GM21825 (cell line): ENCODE data around the gene CEP128.

Experiments used
- ATAC-seq: cut with Tn5 transposase; IDR thresholded peaks from one replicate; pipeline ENCODE4 v1.9.1; 2021; ENCODE audit warnings: mild to moderate bottlenecking, moderate library complexity; ENCODE audit not compliant: unreplicated experiment

The CEP128 gene

GRCh38 chr14:80695869-80696268 is 245.7 kb downstream of the CEP128 start:
- no peak for ATAC-seq

GRCh38 chr14:80692903-80693302 is 248.6 kb downstream of the CEP128 start:
- no peak for ATAC-seq

- ATAC-seq = no peak
Measured at GRCh38 chr14:80681651-80682050, 259.9 kb downstream of the CEP128 start.

- ATAC-seq = no peak
Measured at GRCh38 chr14:80679273-80679672, 262.3 kb downstream of the CEP128 start.

- no peak for ATAC-seq
Measured at GRCh38 chr14:80678436-80678835, 263.1 kb downstream of the CEP128 start.

GRCh38 chr14:80669426-80669825 is 272.1 kb downstream of the CEP128 start:
- no peak for ATAC-seq

- no peak for ATAC-seq
Measured at GRCh38 chr14:80664576-80664975, 277.0 kb downstream of the CEP128 start.

- ATAC-seq = no peak
Measured at GRCh38 chr14:80663541-80663940, 278.0 kb downstream of the CEP128 start.

- no peak for ATAC-seq
Measured at GRCh38 chr14:80659783-80660182, 281.8 kb downstream of the CEP128 start.

- ATAC-seq = no peak
Measured at GRCh38 chr14:80658733-80659132, 282.8 kb downstream of the CEP128 start.

GRCh38 chr14:80658155-80658554 is 283.4 kb downstream of the CEP128 start:
- no peak for ATAC-seq

GRCh38 chr14:80653956-80654355 is 287.6 kb downstream of the CEP128 start:
- no peak for ATAC-seq

GRCh38 chr14:80645667-80646413 is 295.7 kb downstream of the CEP128 start:
- ATAC-seq = no peak

GRCh38 chr14:80644826-80645225 is 296.7 kb downstream of the CEP128 start:
- ATAC-seq = no peak

- ATAC-seq = no peak
Measured at GRCh38 chr14:80638620-80639515, 302.7 kb downstream of the CEP128 start.

GRCh38 chr14:80637756-80638619 is 303.6 kb downstream of the CEP128 start:
- ATAC-seq = no peak

- no peak for ATAC-seq
Measured at GRCh38 chr14:80636071-80636470, 305.5 kb downstream of the CEP128 start.

- no peak for ATAC-seq
Measured at GRCh38 chr14:80634106-80634758, 307.3 kb downstream of the CEP128 start.

- ATAC-seq = no peak
Measured at GRCh38 chr14:80629606-80630005, 311.9 kb downstream of the CEP128 start.

- ATAC-seq = no peak
Measured at GRCh38 chr14:80628547-80628946, 313.0 kb downstream of the CEP128 start.

- ATAC-seq = no peak
Measured at GRCh38 chr14:80627745-80628144, 313.8 kb downstream of the CEP128 start.
